GM12878 (cell line): ENCODE measurements around the gene TBC1D9B. TPM values are rescaled to one million over a fixed set of nuclear protein-coding genes. Genes with fewer than 3 reads are reported as not detected.

Source experiments
- ATAC-seq: fragments of 200-7000 bp; cut with Tn5 transposase; 3 replicates; pipeline ENCODE4 v1.9.1; 2020; ENCODE audit warnings: mild to moderate bottlenecking, moderate library complexity
- BruUV-seq: library from RNA; stranded (reverse); fragments of 400-500 nt; replicated peaks from 2 replicates; lab custom pipeline; 2021; lab: Mats Ljungman, UMichigan
- CTCF ChIA-PET: fragments of 300-600 bp; sonication (Branson Sonifier 250); formaldehyde crosslinking; extraction: SDS; loops from one replicate; lab custom pipeline; 2021; ENCODE audit warnings: inconsistent platforms; lab: Yijun Ruan, JAX
- POLR2A ChIA-PET: fragments of 350-600 bp; formaldehyde crosslinking; extraction: SDS; loops from one replicate; lab custom pipeline; 2021; ENCODE audit warnings: inconsistent platforms; lab: Charles Lee
- RAD21 ChIA-PET: fragments of 300-600 bp; sonication (Branson Sonifier 250); formaldehyde crosslinking; loops from one replicate; lab custom pipeline; 2023; ENCODE audit warnings: antibody characterized with exemption; ENCODE audit not compliant: unreplicated experiment; lab: Charles Lee
- SMC1A ChIA-PET: fragments of 300-600 bp; sonication (Branson Sonifier 250); formaldehyde crosslinking; loops from one replicate; lab custom pipeline; 2023; ENCODE audit not compliant: unreplicated experiment, uncharacterized antibody; lab: Charles Lee
- DNase-seq: peaks from one replicate; pipeline ENCODE4 v3.0.0-alpha.2; 2011; ENCODE audit warnings: low read depth, low spot score
- FAIRE-seq: peaks from 3 replicates; lab custom pipeline; 2011; peaks lifted over from hg19 to GRCh38; lab: Jason Lieb, UNC
- H2AFZ ChIP-seq: 2 replicates; pipeline ENCODE4 v1.6.0; 2011; ENCODE audit warnings: low read depth, low read length, control low read depth; ENCODE audit not compliant: control insufficient read depth
- H3K27ac ChIP-seq: 2 replicates; pipeline ENCODE4 v1.5.1; 2011; ENCODE audit warnings: control low read depth; ENCODE audit not compliant: control insufficient read depth, insufficient read depth
- H3K27me3 ChIP-seq, 2 experiments: replicated peaks in 1 of 2; 2 replicates each; pipeline versions ENCODE4 v1.6.0 to v1.6.1; 2011; ENCODE audit warnings: low read length in 1 of 2; ENCODE audit not compliant: control insufficient read depth in 2 of 2, insufficient read depth in 2 of 2
- H3K36me3 ChIP-seq, 2 experiments: 2 replicates each; pipeline ENCODE4 v1.5.1; 2011; ENCODE audit warnings: low read length in 1 of 2; ENCODE audit not compliant: control insufficient read depth in 2 of 2, insufficient read depth in 2 of 2
- H3K4me1 ChIP-seq: 2 replicates; pipeline ENCODE4 v1.6.1; 2011; ENCODE audit warnings: mild to moderate bottlenecking, low read length, moderate library complexity, mixed read lengths; ENCODE audit not compliant: control insufficient read depth, insufficient read depth
- H3K4me2 ChIP-seq: 2 replicates; pipeline ENCODE4 v1.6.0; 2011; ENCODE audit warnings: control low read depth; ENCODE audit not compliant: control insufficient read depth, insufficient read depth
- H3K4me3 ChIP-seq: fragments of 200-600 bp; sonication (generic); 2 replicates; pipeline ENCODE4 v1.5.1; 2016
- H3K79me2 ChIP-seq: 2 replicates; pipeline ENCODE4 v1.6.0; 2011; ENCODE audit warnings: low read length; ENCODE audit not compliant: control insufficient read depth, insufficient read depth
- H3K9ac ChIP-seq: 2 replicates; pipeline ENCODE4 v1.8.0; 2011; ENCODE audit warnings: low read length, control low read depth, mixed read lengths; ENCODE audit not compliant: control insufficient read depth, insufficient read depth
- H3K9me3 ChIP-seq: replicated peaks from 3 replicates; pipeline ENCODE4 v1.5.1; 2011; ENCODE audit warnings: mild to moderate bottlenecking, low read length; ENCODE audit not compliant: control insufficient read depth, insufficient read depth
- H4K20me1 ChIP-seq: 2 replicates; pipeline ENCODE4 v1.6.0; 2011; ENCODE audit not compliant: control insufficient read depth, insufficient read depth
- E4F1 ChIP-seq: fragments of 450-650 bp; IDR thresholded peaks from 2 replicates; pipeline ENCODE4 v1.6.1; 2018; ENCODE audit warnings: borderline replicate concordance, mild to moderate bottlenecking; ENCODE audit not compliant: partially characterized antibody
- NFYB ChIP-seq: IDR thresholded peaks from 2 replicates; pipeline ENCODE4 v1.6.1; 2011; ENCODE audit warnings: low read depth, mild to moderate bottlenecking, low read length, improper control_type of control experiment, moderate library complexity; ENCODE audit not compliant: insufficient read depth
- POLR2A ChIP-seq: IDR thresholded peaks from 2 replicates; pipeline ENCODE4 v1.6.1; 2011; ENCODE audit warnings: low read depth, mild to moderate bottlenecking, low read length
- POLR2AphosphoS2 ChIP-seq: IDR thresholded peaks from 2 replicates; pipeline ENCODE4 v1.6.1; 2011; ENCODE audit warnings: low read depth, mild to moderate bottlenecking, low read length, improper control_type of control experiment, moderate library complexity
- POLR2AphosphoS5 ChIP-seq: IDR thresholded peaks from 2 replicates; pipeline ENCODE4 v1.6.1; 2011; ENCODE audit warnings: mild to moderate bottlenecking, low read length, inconsistent platforms
- RBBP5 ChIP-seq: fragments of 200-600 bp; sonication (generic); conservative IDR thresholded peaks from 2 replicates; pipeline ENCODE4 v1.6.1; 2016
- SUPT20H ChIP-seq: IDR thresholded peaks from 2 replicates; pipeline ENCODE4 v1.6.1; 2011; ENCODE audit warnings: low read depth, mild to moderate bottlenecking, low read length, moderate library complexity, borderline replicate concordance; ENCODE audit not compliant: control insufficient read depth
- TCF12 ChIP-seq: IDR thresholded peaks from 2 replicates; pipeline ENCODE4 v1.6.1; 2011; ENCODE audit warnings: low read depth, mild to moderate bottlenecking, low read length
- USF2 ChIP-seq: IDR thresholded peaks from 2 replicates; pipeline ENCODE4 v1.6.1; 2011; ENCODE audit warnings: low read depth, low read length, improper control_type of control experiment, borderline replicate concordance
- WGBS: methylation state at CpG from one replicate; pipeline ENCODE4 v1.1.6; 2016; ENCODE audit warnings: low lambda C conversion rate; ENCODE audit not compliant: insufficient replicate concordance, insufficient coverage; ENCODE audit errors: missing lambda C conversion rate; 5-methylcytosine and 5-hydroxymethylcytosine counted together
- in situ Hi-C: fragments of 300-500 bp; cut with MboI; formaldehyde crosslinking; loops from 9 replicates; pipeline ENCODE4 v1.14.3; 2018; ENCODE audit warnings: mixed read lengths
- intact Hi-C: fragments of 100-400 bp; cut with micrococcal nuclease; formaldehyde crosslinking; loops from one replicate; pipeline ENCODE4 v1.14.2; 2022; ENCODE audit not compliant: unreplicated experiment
- polyA plus RNA-seq, 11 experiments: library from polyadenylated mRNA; depleted of rRNA in 4 of 11; unstranded in 6 of 11; stranded (reverse) in 5 of 11; fragments of >200 nt; fragmentation: Nextera tagmentation in 4 of 11; fragmentation: Illumina TruSeq in 1 of 11; extraction: Ambion mirVana in 4 of 11; extraction: Trizol in 1 of 11; gene quantifications; 1 replicate in 1 of 11; 2 replicates in 10 of 11; pipeline versions ENCODE4 v1.2.1 to v1.2.3, GENCODE V29; 2011 to 2016; ENCODE audit warnings: inconsistent platforms in 2 of 11, missing spikeins in 2 of 11, low read depth in 1 of 11
- total RNA-seq, 4 experiments: library from RNA; depleted of rRNA in 3 of 4; stranded (reverse); fragments of >200 nt in 3 of 4; fragmentation: Illumina TruSeq in 1 of 4; extraction: Trizol in 1 of 4; gene quantifications; 2 replicates each; pipeline versions ENCODE4 v1.2.1 to v1.2.3, GENCODE V29; 2013 to 2021

Gene TBC1D9B
- total and polyA plus RNA-seq, 10 of the 15 experiments (the other 5 are each of a cell fraction or from before 2014, with no cell fraction given), result 4.0 to 74.2 (median 34.6) TPM

DNA sequence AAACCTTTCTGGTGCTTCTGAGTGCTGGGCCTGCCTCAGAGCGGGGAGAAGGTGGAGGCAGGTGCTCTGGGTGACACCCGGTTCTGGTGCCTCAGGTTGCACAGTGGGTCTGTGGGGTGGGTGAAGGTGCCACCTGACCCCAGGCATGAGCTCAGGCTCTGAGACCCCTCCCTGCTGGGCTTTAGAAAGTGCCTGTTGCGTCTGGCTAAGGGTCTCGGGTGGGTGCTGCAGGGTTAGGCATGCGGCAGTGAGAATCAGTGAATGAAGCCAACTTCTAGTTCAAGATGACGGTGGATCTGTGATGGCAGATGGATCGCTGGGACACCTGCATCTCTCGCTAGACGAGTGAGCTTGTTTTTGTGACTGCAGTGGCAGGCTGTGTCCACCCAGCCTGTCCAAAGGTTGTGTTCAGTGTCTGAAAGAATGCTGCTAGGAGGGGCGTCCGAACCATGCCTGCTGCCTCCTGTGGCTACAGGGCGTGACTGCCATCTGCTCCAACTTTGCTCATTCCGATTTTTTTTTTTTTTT, 82.0 kb downstream of the TBC1D9B start:
- ChIA-PET POLR2A (interaction anchor here (1.2 kb wide), 1 partner anchor 63 kb away, joined by 5 read pairs; no protein-coding TSS in a partner anchor), SMC1A (no interaction called here), CTCF (interaction anchor here (0.8 kb wide), 1 partner anchor 21 kb away, joined by 3 read pairs; no protein-coding TSS in a partner anchor), RAD21 (no interaction called here)
- peaks cover 11% of the 10 kb centered on the region for H3K4me1 ChIP-seq
- ATAC-seq (no peak), DNase-seq (no peak), FAIRE-seq (no peak)
- H3K27ac ChIP-seq, result no peak overlapping the region
- no peak overlapping the region for H2AFZ ChIP-seq
- TF ChIP-seq POLR2AphosphoS2, result peak; percentile 31; the same call in 1 of the 2 replicates
- no peak for TF ChIP-seq TCF12
- TF ChIP-seq POLR2AphosphoS5, result peak; percentile 37; the same call in 1 of the 2 replicates
- TF ChIP-seq POLR2A, result peak; percentile 54
- intact Hi-C loops, result no loop called here
- peaks cover 25% of the 10 kb centered on the region for H3K79me2 ChIP-seq
- BruUV-seq, result no TSS peak
- H3K9ac ChIP-seq, result no peak overlapping the region
- WGBS, result 93% methylated on average over 13 of the region's 13 CpGs
- no peak overlapping the region for H3K4me3 ChIP-seq
- peaks cover 17% of the 10 kb centered on the region for H4K20me1 ChIP-seq
- no peaks in the 10 kb centered on the region for H3K27me3 ChIP-seq
- in situ Hi-C loops, result no loop called here
- peaks cover 23 to 36% of the 10 kb centered on the region in 2 experiments for H3K36me3 ChIP-seq
- no peaks in the 10 kb centered on the region for H3K9me3 ChIP-seq
- no peak overlapping the region for H3K4me2 ChIP-seq

DNA sequence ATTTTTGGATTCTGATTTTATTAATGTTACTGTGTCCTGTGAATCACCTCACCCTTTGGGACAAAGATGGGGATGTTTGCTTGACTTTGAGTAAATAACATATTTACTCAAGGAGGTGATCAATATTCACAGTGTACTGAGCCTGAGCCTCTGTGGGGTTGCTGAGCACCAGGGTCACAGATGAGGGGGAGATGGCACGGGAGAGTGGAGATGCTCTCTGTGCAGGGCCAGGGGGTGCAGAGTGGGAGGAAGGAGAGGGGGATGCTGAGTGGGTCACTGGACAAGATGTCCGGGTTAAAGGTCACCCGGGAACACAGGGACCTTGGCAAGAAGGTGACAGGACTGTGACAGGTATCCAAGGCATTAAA, 83.0 kb downstream of the TBC1D9B start:
- FAIRE-seq, result no peak
- no peak for ATAC-seq
- intact Hi-C loops (no loop called here), in situ Hi-C loops (loop anchor here (25.0 kb wide), 1 partner anchor 988 kb away; the partner anchor contains the start of gene MGAT1)
- H3K9ac ChIP-seq, result no peak overlapping the region
- H3K4me3 ChIP-seq, result no peak overlapping the region
- H3K27me3 ChIP-seq, result no peaks in the 10 kb centered on the region
- ChIA-PET POLR2A (no interaction called here), SMC1A (interaction anchor here (0.7 kb wide), 1 partner anchor 12 kb away, joined by 3 read pairs; no protein-coding TSS in a partner anchor), RAD21 (no interaction called here), CTCF (no interaction called here)
- H3K79me2 ChIP-seq, result peaks cover 29% of the 10 kb centered on the region
- no peaks in the 10 kb centered on the region for H3K9me3 ChIP-seq
- H3K27ac ChIP-seq, result no peak overlapping the region
- no peak overlapping the region for H3K4me2 ChIP-seq
- 100% methylated on average over 3 of the region's 3 CpGs for WGBS
- H4K20me1 ChIP-seq, result peaks cover 17% of the 10 kb centered on the region
- H2AFZ ChIP-seq, result no peak overlapping the region
- H3K36me3 ChIP-seq, result peaks cover 20 to 30% of the 10 kb centered on the region in 2 experiments
- BruUV-seq, result no TSS peak
- peaks cover 19% of the 10 kb centered on the region for H3K4me1 ChIP-seq
- no peak for DNase-seq
- TF ChIP-seq RBBP5 (no peak), POLR2AphosphoS2 (0 out of 2 replicates have a peak, but pooled peaks have one; percentile 4), NFYB (no peak), USF2 (no peak), SUPT20H (no peak), E4F1 (no peak), POLR2AphosphoS5 (0 out of 2 replicates have a peak, but pooled peaks have one; percentile 9)
